Measurements from ENCODE around the gene PUSL1.

PUSL1 gene

DNA sequence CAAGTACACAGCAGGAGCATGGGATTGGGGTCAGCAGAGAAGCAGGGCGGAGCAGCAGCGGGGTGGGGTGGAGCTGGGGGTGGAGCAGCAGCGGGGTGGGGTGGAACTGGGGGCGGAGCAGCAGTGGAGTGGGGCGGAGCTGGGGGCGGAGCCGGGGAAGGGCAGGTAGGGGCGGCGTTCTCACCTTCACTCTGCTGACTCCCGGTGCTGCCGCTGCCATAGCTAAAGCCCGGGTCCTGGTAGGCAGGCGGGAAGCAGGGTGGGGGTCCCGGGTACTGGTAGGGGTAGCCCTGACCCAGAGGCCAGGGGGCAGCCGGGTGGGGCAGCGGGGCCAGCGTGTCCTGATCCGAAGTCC, 29.4 kb downstream of the PUSL1 start:
- no peak for DNase-seq (ENCODE audit: low read depth, low spot score)

DNA sequence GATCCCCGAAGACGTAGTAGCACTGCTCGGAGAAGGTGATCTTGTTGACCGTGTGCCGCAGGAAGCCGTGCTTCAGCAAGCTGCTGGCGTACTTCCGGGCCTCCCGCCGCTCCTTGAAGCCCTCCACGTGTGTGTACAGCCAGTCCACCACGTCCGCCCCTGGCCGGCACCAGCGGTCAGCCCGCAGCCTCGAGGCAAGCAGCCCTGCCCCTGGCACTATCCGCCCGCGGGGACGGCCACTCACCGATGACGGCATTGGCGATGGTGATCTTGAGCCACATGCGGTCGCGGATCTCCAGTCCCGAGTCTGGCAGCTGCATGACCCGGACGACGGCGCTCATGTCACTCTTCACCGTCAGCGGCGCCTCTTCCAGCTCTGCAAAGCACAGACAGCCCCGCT, 29.9 kb downstream of the PUSL1 start:
- no peak for DNase-seq (ENCODE audit: low read depth, low spot score)

DNA sequence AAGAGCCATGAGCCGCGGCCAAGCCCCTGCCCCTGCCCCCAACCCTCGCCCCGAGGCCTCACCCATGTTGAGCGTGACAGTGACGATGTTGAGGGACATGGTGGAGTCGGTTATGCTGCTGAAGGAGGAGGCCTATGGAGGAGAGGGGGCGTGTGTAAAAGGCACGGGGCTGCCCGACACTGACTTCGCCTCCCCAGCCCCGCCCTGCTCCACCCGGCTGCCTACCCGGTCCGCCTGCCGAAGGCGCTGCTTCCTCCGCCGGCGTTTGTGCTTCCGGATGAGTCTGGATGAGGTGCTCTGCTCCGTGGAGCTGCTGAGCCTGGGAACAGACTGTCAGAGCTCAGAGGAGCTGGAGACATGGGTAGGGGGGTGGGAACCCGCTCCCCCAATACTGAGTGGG, 31.8 kb downstream of the PUSL1 start:
- DNase-seq (ENCODE audit: low read depth, low spot score) = no peak

DNA sequence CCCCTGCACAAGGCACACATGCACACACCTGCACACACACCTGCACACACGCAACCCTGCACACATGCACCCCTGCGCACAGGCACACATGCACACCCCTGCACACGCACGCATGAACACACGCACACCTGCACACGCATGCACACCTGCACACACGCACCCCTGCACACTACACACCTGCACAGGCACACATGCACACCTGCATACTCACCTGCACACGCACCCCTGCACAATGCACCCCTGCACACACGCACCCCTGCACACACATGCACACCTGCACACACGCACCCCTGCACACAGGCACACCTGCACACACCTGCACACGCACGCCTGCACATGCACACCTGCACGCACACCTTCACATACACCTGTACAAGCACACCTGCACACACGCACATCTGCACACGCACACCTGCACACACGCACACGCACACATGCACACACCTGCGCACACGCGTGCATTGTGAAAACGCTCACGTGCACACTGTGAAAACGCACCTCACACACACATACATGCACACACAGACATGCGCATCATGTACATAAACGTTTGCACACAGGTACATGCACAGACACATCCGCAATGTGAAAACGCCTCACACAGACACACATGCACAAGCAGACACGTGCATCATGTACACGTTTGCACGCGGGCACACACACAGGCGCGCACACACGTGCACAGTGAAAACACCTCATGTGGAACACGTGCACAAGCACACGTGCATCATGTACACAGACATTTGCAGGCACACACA, 32.6 kb downstream of the PUSL1 start:
- DNase-seq (ENCODE audit: low read depth, low spot score) = no peak

DNA sequence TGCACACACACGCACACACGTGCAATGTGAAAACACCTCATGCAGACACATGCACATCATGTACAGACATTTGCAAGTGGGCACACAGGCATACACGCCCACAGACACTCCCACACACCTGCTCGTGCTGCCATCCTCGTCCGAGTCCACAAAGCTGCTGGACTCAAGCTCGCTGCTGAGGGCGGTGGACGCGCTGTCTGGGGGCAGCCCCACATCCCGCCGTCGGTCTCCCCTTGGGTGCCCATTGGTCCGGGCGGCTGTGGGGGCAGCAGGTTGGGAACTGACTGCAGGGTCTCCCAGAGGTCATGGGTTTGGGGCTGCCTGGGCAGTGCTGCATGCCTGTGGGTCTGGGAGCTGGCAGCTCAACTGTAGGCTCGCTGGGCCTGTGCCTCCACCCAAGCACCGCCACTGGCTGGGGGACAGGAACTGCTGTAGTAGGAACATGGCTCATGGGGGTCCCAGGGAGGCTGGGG, 33.2 kb downstream of the PUSL1 start:
- no peak for DNase-seq (ENCODE audit: low read depth, low spot score)

DNA sequence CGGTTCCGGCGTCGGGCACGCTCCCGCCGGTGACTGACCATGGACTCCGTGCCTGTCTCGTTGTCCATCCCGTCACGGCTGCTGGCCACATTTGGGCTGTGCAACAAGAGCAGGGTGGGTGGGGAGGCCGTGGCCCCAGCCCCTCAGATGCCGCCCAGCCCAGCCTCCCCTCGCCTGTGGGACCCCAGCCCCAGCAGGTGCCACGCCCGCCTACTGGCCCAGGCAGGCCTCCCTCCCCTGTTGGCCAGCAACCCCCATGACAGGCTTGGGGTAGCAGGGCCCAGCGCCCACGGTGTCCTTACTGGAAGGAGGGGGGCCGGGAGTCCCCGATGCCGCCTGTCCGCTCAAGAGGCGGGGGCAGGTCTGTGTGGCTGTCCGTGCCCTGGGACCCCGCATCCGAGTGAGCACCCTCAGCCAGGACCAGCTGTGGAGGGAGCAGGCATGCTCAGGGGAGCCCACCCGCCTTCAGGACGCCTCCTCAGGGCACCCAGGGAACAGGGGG, 33.7 kb downstream of the PUSL1 start:
- no peak for DNase-seq (ENCODE audit: low read depth, low spot score)

DNA sequence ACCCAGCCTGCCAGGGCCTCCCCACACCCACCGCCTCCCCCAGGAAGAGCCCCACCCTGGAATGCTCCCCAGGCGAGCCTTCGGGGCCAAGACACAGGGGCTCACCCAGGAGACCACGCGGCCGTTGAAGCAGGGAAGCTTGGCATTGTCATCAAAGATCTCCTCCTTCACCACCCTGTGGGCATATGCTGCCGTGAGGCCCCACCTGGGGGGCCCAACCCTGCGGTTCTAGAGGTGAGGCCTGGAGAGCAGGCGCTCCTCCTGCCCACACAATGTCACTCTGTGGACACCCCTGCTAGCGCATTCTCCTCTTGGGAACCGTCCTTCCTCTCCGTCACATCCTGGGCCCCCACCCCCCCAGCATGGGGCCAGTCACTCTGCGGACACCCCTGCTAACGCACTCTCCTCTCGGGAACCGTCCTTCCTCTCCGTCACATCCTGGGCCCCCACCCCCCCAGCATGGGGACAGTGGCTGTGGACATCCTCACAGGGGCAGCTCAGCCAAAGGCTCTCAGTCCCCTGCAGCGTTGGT, 34.3 kb downstream of the PUSL1 start:
- no peak for DNase-seq (ENCODE audit: low read depth, low spot score)

DNA sequence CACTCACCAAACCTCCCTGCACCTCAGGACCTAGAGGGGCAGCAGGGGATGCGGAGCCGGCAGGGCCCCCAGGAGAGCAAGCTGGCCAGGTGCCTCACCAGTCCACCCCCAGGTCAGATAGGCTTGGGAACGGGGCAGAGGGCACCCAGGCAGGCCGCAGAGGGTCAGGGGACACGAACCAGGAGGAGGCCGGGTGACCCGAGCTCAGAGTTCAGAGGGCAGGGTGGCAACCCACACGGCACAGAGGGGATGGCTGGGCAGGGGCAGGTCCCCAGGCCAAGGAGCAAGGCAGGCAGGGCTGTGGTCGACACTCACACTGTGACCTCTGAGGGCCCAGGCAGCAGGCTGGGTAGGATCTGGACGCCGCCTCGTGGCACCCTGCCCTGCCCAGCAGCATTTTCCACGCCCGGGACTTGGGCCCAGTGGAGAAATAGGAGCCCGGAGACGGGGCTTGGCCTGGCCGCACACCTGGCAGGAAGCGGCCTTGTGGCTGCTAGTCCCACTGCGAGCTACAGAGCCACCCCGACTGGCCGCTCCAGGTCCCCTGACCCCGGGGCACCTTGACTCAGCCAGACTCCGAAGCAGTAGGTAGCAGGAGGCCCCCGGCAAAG, 35.5 kb downstream of the PUSL1 start:
- DNase-seq (ENCODE audit: low read depth, low spot score) = no peak

DNA sequence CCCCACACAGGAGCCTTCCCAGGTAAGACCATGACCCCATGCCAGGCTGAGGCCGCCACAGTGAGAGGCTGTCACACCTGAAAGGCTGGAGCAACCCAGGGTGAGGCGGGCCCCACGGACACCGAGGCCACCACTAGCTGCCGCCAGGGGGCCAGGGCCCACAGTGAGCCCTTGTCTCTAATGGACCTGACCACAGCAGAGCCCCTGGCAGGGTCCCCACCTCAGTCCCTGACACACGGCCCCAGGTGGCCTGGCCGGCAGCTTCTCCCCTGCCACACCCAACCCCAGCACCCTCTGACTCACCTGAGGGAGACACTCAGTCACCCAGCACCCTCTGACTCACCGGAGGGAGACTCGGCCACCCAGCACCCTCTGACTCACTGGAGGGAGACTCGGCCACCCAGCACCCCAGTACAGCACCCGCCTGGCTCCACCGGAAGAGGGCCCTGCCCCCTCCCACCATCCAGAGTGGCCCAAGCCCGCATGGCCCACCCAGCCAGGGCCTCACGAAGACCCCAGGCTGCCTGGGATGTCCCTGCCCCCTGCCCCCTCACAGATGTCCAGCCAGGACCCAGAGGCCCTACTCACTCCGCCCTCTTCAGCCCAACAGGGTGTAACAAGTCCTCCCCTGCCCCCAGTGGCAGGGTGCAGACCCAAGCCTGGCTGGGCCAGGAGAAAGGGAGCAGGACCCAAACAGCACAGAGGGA, 36.4 kb downstream of the PUSL1 start:
- peak; percentile 64 for DNase-seq (ENCODE audit: low read depth, low spot score)

DNA sequence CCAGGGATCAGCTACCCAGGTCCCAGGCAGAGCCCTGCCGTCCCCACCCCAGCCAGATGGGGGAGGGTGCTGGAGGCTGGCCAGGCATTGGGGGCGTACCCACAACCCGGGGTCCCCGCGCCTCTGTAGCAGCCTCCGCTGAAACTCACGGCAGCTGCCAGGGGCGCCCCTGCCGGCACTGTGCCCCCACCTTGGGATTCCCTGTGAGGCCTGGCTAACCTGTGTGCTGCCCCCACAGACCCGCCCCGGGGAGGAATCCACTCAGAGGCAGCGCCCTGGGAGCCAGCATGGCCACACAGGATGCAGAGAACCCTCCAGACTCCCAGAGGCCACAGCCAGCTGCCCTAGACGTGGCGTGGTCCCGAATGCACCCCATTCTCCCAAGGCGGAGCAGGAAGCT, 37.0 kb downstream of the PUSL1 start:
- DNase-seq (ENCODE audit: low read depth, low spot score) = no peak

DNA sequence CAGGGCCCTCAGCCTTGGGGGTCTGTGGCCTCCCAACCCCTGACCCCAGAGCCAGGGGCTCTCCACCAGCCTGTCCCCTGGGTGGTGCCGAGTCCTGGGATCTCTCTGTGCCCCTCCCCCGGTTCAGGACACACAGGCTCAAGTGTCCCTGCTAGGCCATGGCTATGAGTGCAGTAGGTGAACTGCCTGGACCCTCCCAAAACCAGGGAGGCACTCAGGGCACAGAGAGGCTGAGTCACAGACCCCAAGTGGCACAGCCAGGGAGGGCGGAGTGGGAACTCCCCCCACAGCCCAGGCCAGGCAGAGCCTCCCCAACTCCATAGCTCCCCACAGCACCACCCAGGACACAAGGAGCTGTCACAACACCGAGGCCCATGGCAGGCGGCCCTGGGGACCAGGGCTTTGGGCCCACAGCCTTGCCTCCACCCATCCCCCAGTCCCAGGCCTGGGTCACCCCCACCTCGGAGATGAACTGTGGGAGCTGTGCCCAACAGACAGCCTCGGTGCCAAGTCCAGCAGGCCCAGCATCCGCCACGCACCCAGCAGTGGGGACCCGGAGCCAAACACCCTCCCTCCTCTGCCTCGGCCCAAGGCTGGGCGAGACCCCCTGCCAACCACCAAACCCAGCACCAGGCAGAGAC, 37.6 kb downstream of the PUSL1 start:
- DNase-seq (ENCODE audit: low read depth, low spot score) = no peak

DNA sequence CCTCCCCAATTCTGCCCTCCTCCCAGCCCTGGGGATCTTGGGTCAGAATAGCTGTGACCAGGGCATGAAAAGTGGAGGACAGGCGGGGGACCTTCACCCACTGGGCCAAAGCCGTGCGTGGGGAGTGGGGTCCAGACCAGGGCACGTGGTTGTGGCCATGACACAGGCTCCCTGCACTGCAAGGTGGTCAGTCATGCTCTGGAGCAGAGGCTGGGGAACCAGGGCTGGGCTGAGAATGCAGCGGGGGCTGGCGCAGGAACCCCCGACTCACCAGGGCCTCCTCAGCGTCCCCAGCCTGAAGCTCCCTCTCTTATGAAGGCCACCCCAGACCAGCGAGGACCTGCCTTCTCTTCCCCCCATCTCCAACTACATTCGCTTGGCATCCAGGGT, 38.1 kb downstream of the PUSL1 start:
- DNase-seq (ENCODE audit: low read depth, low spot score) = no peak

DNA sequence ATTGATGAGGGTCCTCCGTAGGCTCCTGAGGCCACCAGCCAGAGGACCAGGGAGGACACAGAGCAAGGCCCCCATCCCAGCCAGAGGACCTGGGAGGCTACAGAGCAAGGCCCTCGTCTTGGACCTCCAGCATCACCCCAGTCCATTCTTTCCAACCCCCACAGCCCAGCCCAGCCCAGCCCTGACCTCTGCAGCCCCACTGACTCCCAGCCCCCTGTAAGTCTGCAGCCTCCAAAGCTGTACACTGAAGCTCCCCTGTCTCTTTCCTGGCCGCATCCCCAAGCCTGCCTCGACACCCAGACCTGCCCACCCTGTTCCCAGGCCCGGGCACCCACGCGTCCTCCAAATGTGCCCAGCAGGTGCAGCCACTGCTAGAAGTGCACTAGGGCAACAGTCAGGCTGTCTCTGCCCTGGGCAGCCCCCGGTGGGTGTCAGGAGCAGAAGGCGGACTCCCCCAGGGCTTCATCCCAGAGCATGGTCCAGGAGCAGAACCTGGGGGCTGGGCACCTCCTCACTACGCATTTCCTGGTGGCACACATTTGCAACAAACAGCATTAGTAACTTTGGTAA, 38.7 kb downstream of the PUSL1 start:
- DNase-seq (ENCODE audit: low read depth, low spot score) = no peak

DNA sequence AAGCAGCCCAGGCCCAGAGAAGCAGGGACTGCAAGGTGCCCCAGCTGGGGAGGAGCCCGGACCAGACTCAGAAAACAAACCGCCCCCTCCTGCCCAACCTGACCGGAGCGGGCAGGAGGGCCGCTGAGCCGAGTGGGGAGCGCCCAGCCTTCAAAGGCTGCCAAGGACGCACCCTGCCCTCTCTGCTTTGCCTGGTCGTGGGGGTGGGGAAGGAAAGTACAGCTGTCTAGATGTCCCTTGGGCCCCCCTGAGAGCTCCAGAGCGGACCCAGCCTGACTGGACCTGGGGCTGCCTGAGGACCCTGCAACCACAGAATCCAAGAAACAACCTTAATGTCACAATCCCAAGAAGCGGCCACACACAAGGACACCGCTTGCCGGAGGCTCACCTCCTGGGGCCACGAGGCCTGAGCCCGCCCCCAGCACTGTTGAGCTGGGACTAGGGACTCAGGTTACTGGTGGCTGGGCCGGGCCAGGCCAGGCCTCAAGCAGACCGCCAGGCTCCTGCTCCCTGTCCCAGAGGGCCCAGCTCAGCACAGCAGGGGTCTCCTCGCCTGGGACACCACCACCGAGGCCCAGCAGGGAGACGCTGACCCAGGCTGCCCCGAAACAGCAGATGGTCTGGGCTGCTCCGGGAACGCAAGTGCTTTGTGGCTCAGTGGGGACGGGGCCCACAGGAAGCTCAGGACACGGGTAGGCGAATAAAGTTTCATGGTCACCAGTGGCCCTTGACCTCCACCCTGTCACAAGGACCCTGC, 39.4 kb downstream of the PUSL1 start:
- peak; percentile 57 for DNase-seq (ENCODE audit: low read depth, low spot score)

DNA sequence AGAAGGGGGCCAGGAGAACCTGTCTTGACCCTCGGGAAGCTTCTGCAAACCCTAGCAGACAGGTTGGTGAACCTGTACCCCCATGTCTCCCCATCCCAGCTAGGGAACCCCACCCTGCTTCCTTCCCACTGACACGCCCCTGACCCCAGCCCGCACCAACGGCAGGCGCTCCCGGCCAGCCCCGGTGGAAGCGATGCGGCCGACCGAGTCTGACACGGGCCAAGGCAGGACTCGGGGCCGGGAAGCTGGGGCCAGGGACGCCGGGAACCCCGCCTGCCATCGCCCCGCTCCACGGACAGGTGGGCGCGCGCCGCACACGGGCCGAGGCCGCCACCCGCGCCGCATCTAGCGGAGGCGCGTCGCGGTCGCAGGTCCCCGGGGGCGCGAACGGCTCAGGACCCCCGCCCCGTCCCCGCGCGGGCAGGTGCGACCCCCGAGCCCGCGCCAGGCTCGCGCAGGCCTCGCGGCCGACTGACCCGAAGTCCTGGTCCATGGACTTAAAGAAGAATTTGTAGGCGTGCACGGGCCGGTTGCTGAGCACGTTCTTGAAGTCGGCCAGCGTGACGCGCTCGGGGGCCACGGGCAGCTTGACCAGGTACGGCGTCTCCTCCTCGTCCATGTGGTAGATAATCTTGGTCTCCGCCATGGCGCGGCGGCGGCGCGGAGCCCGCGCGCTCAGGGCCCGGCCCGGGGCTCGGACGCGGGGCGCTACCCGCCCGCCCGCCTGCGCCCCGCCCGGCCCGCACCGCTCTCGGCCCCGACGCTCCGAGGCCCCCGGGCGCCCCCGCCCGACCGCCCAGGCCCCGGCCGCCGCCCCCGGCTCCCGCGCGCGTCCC, 40.2 kb downstream of the PUSL1 start:
- DNase-seq (ENCODE audit: low read depth, low spot score) = peak; percentile 68

DNA sequence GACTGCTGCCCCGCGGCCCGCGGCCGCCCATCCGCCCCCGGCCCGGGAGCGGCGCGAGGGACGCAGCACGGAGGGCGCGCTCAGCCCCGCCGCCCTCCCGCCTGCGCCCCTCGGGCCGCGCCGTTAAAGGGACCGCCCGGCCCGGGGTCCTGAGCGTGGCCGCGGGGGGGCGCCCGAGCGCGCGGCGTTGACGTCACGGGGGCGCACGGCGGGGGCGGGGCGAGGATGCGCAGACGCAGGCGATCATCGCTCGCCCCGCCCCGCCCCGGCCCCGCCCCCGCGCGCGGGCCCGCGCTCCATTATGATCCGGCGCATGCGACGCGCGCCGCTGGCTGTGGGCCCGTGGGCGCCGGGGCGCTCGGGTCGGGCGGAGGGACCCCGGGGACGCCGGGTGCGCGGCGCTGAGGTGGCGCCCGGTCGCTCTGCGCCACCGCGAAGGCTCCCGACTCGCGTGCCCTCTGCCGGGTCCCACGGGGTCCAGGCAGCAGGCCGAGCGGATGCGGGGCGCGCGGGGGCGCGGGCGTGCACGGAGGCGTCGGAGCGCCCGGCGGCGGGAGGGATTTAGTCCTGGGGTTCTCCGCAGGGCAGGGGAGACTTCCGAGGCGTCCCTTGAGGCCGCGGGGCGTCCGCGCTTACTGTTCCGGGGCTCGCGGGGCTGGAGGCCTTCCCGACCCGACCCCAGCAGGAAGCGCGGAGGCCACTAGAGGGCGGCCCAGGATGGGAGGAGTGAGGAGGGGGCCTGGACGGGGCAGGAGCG, 41.0 kb downstream of the PUSL1 start, which contains the start of gene DVL1:
TSS of gene DVL1 (minus strand) at position 163 of the 757 bp plus-strand sequence. CDS start 353 bp downstream, outside the sequence.
- peak; percentile 91 for DNase-seq (ENCODE audit: low read depth, low spot score)

DNA sequence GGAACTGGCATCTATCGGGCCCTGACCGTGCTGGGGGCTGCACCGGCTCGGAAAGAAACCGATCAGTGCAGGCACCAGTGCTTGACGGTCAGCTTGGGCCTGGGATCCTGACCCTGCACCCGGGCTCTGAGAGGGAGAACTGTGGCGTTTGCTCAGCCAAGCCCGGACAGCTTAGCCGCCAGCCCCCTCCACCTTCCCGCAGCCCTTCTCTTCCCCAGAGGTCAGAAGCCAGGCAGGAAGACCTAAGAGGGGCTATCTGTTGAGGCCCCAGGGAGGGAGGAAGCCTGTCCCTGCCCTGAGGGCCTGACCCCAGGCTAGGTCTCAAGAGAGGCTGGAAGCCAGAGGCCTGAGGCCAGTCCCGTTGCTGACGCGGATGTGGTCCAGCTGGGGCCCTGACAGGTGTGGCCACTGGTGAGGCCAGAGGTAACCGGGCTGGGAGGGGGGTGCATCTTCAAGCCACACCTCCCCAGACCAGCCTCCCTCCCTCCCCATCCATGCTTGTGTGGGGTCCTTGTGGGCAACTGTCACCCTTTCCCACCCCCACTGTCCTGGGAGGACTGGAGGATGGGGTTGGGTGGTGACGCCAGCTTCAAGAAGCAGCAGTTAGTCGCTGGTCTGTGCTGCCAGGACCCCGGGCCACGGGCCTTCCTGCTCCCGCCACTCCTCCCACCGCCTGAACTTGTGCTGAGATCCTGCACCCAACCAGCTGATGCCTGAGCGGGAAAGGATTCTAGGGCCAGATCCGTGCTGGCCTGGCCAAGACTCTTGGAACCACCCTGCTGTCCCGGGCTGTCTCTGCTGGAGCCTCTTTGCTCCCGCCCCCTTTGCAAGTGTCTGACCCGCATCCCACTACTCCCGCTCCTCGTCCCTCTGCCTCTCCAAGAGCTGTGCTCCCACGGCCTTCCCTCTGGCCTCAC, 43.4 kb downstream of the PUSL1 start:
- peak; percentile 48 for DNase-seq (ENCODE audit: low read depth, low spot score)

DNA sequence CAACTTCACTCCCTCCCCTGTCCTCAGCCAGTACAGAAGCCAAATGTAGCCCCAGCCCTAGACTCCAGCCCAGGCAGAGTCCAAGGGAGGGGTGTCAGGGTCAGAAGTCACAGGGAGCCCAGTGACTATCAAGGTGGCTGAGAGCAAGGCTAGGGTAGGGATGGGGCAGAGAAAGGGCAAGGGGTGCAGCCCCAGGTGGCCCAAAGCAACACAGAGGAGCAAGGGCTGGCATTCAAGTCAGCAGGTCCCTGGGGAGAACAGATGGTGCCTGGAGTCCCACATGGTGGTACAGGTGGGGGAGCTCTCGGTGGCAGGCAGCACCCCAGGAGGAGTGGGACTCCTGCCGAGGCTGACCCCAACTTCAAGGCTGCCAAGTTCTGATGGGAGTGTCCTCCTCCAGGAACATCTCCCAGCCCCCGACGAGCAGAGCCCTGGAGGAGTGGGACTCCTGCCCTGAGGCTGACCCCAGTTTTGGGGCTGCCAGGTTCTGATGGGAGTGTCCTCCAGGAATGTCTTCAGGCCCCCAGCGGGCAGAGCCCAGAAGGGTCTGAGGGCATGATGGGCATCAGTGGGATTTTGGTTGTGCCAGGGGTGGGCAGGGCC, 44.5 kb downstream of the PUSL1 start:
- DNase-seq (ENCODE audit: low read depth, low spot score) = no peak

Measured in astrocyte of the hippocampus (primary cell).